Cardiac septum (tissue), 1 donor: ENCODE data around the gene BICRA. TPM values are rescaled to one million over a fixed set of nuclear protein-coding genes. Genes with fewer than 3 reads are reported as not detected.
"Not testable (repeated sequence)": the region's sequence is repeated elsewhere in the genome, so short reads cannot be mapped to it uniquely, and the experiment has no call there.

Experiments
- DNase-seq: peaks from one replicate; pipeline ENCODE4 v3.0.0-alpha.2; 2020; ENCODE audit warnings: low spot score
- intact Hi-C: fragments of 100-400 bp; cut with DNase I; formaldehyde crosslinking; loops from one replicate; pipeline ENCODE4 v1.14.0; 2022
- total RNA-seq: library from RNA; stranded (reverse); fragmentation: NEBNext Ultra II Directional; extraction: Animal tissue kit (Norgen Biotek cat#: 25700); gene quantifications from one replicate; pipeline ENCODE4 v1.2.1, GENCODE V29; 2021
- donor health status: DM: no; HTN: no; CAD: no.

BICRA gene
- total RNA-seq, 1 donor from 2014 or later, result 9.3 TPM

GRCh38 chr19:47653856-47654255 lies 44.9 kb downstream of the BICRA start:
- intact Hi-C loops, result no loop called here
- DNase-seq, result no peak

GRCh38 chr19:47657719-47658118 lies 48.8 kb downstream of the BICRA start:
- no peak for DNase-seq
- intact Hi-C loops, result no loop called here

- intact Hi-C loops, result no loop called here
- no peak for DNase-seq
Measured at GRCh38 chr19:47658431-47659348, 49.8 kb downstream of the BICRA start.

- intact Hi-C loops, result loop anchor here (5.0 kb wide), 1 partner anchor 43 kb away; no protein-coding TSS in a partner anchor
- DNase-seq, result no peak
Measured at GRCh38 chr19:47660435-47660832, 51.5 kb downstream of the BICRA start.

- no peak for DNase-seq
Measured at GRCh38 chr19:47661161-47661560, 52.2 kb downstream of the BICRA start.

GRCh38 chr19:47661611-47662010 lies 52.7 kb downstream of the BICRA start:
- no peak for DNase-seq
- intact Hi-C loops, result loop anchor here (5.0 kb wide), 1 partner anchor 44 kb away; no protein-coding TSS in a partner anchor

More at GRCh38 chr19:47661161-47661560, 52.2 kb downstream of the BICRA start:
- intact Hi-C loops, result loop anchor here (5.0 kb wide), 1 partner anchor 44 kb away; no protein-coding TSS in a partner anchor

- intact Hi-C loops, result loop anchor here (5.0 kb wide), 1 partner anchor 46 kb away; no protein-coding TSS in a partner anchor
- DNase-seq, result no peak
Measured at GRCh38 chr19:47663435-47663910, 54.5 kb downstream of the BICRA start.

GRCh38 chr19:47663911-47664771 lies 55.2 kb downstream of the BICRA start:
- intact Hi-C loops, result loop anchor here (5.0 kb wide), 1 partner anchor 47 kb away; no protein-coding TSS in a partner anchor

GRCh38 chr19:47668556-47668955 lies 59.6 kb downstream of the BICRA start:
- intact Hi-C loops, DNase-seq: not testable (repeated sequence)

More at GRCh38 chr19:47663911-47664771, 55.2 kb downstream of the BICRA start:
- DNase-seq, result no peak

GRCh38 chr19:47670736-47671135 lies 61.8 kb downstream of the BICRA start:
- intact Hi-C loops, result no loop called here
- DNase-seq, result no peak

- intact Hi-C loops, result no loop called here
- DNase-seq, result no peak
Measured at GRCh38 chr19:47671499-47671898, 62.6 kb downstream of the BICRA start.

- no peak for DNase-seq
- intact Hi-C loops, result no loop called here
Measured at GRCh38 chr19:47673426-47673825, 64.5 kb downstream of the BICRA start.

GRCh38 chr19:47674548-47674947 lies 65.6 kb downstream of the BICRA start:
- DNase-seq, result no peak
- intact Hi-C loops, result no loop called here

GRCh38 chr19:47675271-47675670 lies 66.3 kb downstream of the BICRA start:
- no peak for DNase-seq
- intact Hi-C loops, result no loop called here

- intact Hi-C loops, result no loop called here
Measured at GRCh38 chr19:47675859-47676258, 66.9 kb downstream of the BICRA start.

GRCh38 chr19:47676811-47677210 lies 67.9 kb downstream of the BICRA start:
- intact Hi-C loops, result no loop called here
- DNase-seq, result no peak

More at GRCh38 chr19:47675859-47676258, 66.9 kb downstream of the BICRA start:
- DNase-seq, result no peak

GRCh38 chr19:47679251-47679900 lies 70.4 kb downstream of the BICRA start:
- no peak for DNase-seq
- intact Hi-C loops, result no loop called here

- intact Hi-C loops, result loop anchor here (10.0 kb wide), 1 partner anchor 375 kb away; the partner anchor contains the start of gene C5AR1
Measured at GRCh38 chr19:47679922-47680857, 71.3 kb downstream of the BICRA start.

More at GRCh38 chr19:47679922-47680857, 71.3 kb downstream of the BICRA start:
- no peak for DNase-seq
